NCI-H1694 (cell line): ENCODE data around the gene CPA5.

Experiments used
- DNase-seq: peaks from one replicate; lab custom pipeline; 2025; lab: John Stamatoyannopoulos, UW

Gene CPA5

DNA sequence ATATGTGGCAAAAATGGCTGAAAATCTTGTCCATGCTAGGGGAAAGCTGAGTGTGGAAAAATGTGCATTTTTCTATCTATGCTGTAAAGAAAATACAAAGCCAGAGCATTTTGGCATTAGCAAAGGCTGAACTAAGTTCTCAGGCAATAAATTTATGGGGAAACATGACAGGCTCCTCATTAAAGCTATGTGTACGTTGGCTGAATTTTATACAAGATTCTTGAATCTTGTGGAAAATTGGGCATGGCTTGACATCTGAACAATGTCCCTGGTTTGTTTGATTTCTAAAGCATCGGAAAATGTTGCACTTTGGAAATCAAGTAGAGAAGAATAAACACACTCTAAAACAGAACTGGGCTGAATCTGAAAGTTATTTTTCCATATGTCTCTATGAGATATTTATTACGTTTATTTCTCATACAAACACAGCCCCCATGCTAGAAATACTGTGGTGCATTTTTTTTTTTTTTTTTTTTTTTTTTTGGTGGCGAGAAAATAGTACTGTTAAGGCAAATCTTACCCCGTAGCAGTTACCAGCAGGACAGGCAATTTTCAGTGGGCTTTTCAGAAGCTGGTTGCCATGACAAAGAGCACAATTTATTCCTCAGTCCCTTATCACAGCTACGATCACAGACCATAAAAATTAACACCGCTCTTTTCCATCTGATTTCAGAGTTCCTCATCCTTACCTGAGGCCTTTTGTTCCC lies 52.6 kb downstream of the CPA5 start:
- no peak for DNase-seq

DNA sequence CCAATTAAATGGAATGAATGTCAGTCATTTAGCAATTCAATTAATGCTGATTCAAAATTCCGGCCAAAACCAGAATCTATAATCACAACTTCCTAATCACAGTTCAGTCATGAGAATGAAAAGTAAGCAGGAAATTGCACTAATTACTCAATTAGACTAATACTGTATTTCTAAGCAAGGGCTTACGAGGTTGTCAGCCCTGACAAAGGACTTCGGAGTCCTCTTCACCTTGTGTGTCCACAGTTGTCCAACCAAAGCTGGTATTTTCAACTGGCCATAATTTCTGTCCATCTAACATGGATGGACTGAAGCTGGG lies 53.1 kb downstream of the CPA5 start:
- no peak for DNase-seq

DNA sequence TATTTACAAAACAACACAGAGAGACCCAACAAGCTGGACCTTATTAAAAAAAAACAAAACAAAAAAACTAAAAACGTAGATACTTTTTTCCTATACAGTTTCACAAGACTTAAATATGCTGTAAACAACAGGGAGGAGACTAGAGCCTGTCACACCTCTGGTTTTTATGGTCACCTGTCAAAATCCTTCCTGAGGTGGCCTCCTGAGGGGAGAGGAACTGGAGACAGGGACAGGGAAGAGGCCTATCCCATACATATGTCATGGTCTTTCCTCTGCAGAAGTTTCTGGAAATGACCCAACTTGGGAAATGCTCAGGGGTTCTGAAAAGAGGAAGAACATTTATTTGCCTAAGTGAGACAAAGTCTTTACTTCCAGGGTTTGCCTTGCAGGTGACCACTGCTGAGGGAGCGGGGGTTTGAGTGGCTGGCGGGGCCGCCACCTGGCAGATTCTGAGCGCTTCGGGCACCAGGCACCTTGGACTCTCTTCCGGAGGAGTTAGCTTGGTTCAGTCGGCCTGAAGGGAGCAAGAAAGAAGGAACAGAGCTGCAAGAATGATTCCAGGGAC lies 54.0 kb downstream of the CPA5 start:
- no peak for DNase-seq

DNA sequence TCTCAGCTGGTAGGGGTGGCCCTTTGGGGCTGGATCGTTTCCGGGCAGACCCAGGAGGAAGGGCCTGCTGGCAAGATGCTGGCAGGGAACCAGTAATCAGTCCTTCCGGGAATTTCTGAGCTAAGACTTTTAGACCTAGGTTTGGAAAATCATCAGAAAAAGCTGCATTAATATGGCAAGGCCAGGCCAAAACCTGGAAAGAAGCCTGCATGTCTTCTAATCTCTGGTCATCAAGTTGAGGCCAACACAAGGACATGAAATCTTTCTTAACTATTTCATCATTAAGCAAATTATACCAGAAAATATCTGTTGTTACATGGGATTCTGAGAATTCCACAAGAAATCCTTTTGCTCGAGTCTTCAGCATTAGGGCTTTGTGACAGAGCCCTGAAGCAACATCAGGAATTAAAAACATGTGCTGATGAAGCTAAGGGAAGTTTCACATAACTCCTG lies 55.5 kb downstream of the CPA5 start:
- no peak for DNase-seq

DNA sequence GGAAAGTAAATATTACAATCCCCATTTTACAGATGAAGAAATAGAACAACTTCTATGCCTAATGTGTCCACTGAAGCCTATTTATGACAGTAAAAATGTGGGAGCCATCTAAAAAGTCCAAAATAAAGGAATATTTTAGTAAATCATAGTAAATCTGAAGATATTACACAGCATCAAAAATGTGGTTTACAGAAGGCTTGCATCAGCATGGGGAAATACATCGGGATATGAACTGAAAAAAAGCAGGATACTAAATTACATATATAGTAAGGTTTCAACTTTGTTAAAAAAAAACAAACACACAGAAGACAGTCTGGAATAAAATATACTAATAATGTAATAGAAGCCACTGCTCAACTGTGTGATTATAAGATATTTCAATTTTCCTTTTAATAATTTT lies 56.5 kb downstream of the CPA5 start:
- no peak for DNase-seq

DNA sequence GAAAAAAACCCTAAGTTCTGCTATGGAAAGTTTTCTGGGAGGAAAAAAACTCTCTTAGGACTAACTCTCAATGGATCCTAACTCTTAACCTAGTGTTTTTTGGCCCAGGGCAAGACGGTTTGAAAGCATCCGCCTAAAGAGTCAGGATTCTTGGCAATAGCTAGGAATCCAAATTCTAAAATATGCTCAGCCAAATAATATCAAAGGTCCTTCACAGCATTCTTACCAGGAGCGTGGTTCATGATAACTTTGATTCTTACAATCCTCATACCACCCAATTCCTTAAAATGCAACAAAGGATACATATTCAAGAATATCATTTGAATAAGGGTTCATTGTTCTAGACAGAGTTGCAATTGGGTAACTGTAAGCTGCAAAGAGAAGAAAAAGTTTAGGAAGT lies 57.0 kb downstream of the CPA5 start:
- DNase-seq = no peak

DNA sequence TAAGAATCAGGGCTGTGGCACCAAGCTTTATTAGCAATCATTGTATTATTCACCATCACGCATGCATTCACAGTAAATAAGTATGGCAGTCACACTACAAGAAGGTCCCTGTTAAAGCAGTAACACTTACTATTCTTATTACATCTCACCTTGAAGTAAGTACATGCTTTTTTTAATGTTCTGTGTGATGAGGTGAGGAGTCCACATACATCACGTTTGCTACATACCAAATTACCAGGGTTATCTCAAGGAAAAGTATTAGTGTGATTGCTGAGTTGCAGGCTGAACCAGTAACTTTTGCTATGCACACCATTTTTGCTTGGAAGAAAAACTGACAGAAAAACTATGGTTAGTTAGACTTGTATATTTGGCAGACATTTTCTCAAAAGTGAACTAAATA lies 60.4 kb downstream of the CPA5 start:
- no peak for DNase-seq

DNA sequence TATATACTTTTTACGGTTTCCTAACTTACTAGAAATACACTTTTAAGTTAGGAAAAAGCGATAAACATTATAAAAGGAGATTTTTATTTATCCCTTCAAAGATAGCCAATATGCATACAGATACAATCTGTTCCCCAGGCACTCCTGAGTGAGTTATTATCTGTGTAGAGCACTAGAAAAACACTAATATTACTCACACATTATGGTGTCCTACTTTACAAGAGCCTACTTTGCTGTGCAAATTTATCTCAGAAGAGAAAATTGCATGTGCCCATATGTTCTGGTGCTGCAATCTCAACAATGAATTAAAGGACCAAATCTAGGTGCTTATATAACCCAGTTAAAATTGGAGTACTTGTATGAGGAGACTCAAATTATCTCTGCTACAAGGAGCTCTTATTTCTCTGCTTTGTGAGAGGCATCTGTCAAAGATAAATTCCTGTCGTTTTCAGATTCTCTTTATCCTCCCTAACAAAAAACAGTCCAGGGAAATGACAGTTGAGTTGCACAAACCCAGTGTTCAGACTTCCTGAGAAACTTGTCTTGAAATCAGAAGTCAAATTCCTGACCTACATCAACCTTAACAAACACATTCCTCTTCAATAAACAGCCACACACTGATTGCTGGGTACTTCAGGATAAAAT lies 64.6 kb downstream of the CPA5 start:
- no peak for DNase-seq

DNA sequence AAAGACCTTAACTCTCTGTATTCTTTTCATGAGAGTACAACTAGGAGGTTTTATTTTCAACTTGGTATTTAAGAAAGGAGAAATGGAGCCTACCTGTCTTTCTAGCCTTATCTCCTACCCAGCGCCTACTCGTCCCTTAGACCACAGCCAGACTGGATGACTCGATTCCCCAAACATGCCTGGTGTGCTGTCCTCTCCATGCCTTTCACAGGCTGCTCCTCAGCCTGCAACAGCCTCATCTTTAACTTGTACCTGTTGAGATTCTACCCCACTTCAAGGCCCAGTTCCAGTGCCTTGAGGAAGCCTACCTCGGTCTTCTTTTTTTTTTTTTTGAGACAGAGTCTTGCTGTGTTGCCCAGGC lies 65.1 kb downstream of the CPA5 start:
- no peak for DNase-seq

DNA sequence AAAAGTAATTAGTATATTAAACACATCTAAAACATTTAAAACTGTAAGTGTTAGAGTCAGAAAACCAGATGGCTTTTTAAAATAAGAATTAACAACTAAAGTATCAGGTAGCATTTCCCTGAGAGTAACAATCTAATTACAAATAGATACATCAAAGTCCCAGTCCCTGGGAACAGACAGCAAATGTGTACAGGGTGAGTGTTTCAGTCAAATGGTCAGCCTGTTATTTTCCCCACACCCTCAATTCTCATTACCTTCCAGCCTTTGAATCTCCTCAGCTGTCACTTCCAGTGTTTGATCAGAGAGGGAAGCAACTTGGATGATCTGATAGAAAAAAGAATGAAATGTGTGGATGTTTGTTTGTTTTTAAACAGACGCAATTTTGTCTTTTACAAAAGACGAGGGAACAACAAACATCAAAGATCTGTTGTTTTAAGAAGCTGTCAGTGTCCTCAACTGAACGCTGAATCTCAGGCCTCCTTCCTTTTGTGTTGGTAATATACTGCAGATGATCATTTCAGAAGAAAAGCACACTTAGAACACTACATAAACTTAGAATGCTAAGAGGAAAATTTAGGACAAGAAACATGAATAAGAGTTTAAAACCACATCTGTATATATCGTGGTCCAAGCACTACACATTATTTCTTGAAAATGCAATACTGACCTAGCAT lies 66.4 kb downstream of the CPA5 start:
- no peak for DNase-seq

DNA sequence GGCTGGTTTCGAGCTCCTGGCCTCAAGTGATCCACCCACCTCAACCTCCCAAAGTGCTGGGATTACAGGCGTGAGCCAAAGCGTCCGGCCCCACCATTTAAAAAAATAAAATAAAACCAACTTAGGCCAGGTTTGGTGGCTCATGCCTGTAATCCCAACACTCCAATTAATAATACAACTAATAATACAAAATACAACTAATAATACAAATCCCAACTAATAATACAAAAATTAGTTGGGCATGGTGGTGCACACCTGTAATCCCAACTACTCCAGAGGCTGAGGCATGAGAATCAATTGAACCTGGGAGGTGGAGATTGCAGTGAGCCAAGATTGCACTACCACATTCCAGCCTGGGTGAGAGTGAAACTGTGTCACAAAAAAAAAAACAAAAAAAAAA lies 68.6 kb downstream of the CPA5 start:
- DNase-seq = no peak

DNA sequence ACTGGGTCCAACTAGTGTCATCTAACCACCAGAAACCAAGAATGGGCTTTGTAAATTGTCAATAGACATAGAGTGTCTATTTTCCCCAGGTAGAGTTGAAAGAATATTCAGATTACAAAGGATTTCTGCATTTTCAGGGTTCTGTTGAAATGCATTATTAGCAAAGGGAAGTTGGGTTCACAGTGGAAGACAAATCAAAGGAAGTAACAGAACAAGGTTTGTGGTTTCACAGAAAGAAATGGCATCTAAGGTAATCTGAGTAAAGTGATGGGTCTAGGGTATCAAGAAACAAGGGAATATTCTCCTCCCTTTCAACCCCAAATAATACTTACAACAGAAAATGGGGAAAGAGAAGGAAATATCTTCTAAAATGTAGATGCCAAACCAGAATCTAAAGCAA lies 70.4 kb downstream of the CPA5 start:
- DNase-seq = no peak

DNA sequence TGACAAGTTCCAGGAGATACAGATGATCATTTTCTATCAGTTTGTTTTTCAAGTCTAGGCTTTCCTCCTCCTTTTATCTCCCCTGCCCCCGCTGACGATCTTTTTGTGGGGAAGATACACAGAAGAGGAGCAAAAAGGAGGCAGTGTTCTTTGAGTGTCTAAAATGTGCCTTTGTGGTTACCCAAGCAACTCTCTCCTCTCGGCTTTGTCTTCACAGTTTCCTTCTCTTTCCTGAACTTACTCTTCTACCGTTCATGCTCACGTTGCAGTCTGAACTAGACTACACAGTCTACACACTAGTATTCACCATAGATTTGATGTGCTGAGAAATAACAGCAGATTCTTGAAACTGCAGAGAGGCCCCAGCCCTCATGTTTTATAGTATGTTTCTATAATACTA lies 72.6 kb downstream of the CPA5 start:
- DNase-seq = no peak

DNA sequence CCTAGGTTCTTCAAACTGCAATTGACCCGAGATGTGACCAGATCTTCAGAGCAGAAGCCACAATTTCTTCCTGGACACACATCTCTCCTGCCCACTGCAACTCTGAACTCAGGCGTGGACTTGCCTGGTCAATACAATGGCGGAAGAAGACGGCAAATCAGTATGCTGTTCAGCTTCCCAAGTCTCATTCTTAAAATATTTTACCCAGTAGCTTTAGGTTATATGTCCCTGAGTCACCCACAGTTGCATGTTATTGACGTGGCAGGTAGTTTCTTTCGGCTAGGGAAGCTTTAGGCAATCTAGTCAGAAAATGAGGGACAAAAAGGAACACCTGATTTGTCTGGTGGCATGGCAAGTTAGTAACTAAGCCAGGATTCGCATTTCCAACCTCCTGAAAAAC lies 73.7 kb downstream of the CPA5 start:
- no peak for DNase-seq
